Progenitor cell of endocrine pancreas (in vitro differentiated cells): ENCODE results near the gene CPXM1. TPM values are rescaled to one million over a fixed set of nuclear protein-coding genes. Genes with fewer than 3 reads are reported as not detected.

Experiments
- DNase-seq: peaks from one replicate; pipeline ENCODE4 v3.0.0; 2021; ENCODE audit warnings: low spot score; ENCODE audit not compliant: unreplicated experiment
- H3K27ac Mint-ChIP-seq: 2 replicates; pipeline ENCODE4 v1.8.0; 2021; ENCODE audit warnings: mild to moderate bottlenecking, moderate library complexity, mixed read lengths
- H3K27me3 Mint-ChIP-seq: 2 replicates; pipeline ENCODE4 v1.8.0; 2021; ENCODE audit warnings: mixed read lengths
- H3K36me3 Mint-ChIP-seq: 2 replicates; pipeline ENCODE4 v1.8.0; 2022; ENCODE audit warnings: mixed read lengths; ENCODE audit not compliant: insufficient read depth
- H3K4me1 Mint-ChIP-seq: 2 replicates; pipeline ENCODE4 v1.8.0; 2021; ENCODE audit warnings: low read depth, mixed read lengths
- H3K4me3 Mint-ChIP-seq: 2 replicates; pipeline ENCODE4 v1.8.0; 2021; ENCODE audit warnings: low read depth, mild to moderate bottlenecking, moderate library complexity, mixed read lengths
- H3K9me3 Mint-ChIP-seq: 2 replicates; pipeline ENCODE4 v1.8.0; 2021; ENCODE audit warnings: low read depth, mixed read lengths
- total RNA-seq: library from RNA; stranded (reverse); gene quantifications from 2 replicates; pipeline ENCODE4 v1.2.1, GENCODE V29; 2021
- TF ChIP-seq, protein P1 (sequence below): fragments of 200-600 bp; sonication (generic); IDR thresholded peaks from one replicate; pipeline ENCODE4 v1.5.0; 2021; ENCODE audit warnings: antibody characterized with exemption, mild to moderate bottlenecking; ENCODE audit not compliant: unreplicated experiment

Gene CPXM1
- total RNA-seq, 1 donor from 2014 or later: 130 TPM

- Mint-ChIP-seq H3K4me3 (no peak overlapping the region), H3K27ac (no peak overlapping the region), H3K9me3 (no peaks in the 10 kb centered on the region), H3K27me3 (peaks cover 4% of the 10 kb centered on the region), H3K36me3 (peaks cover 10% of the 10 kb centered on the region), H3K4me1 (peaks cover 8% of the 10 kb centered on the region)
- TF ChIP-seq, protein P1, sequence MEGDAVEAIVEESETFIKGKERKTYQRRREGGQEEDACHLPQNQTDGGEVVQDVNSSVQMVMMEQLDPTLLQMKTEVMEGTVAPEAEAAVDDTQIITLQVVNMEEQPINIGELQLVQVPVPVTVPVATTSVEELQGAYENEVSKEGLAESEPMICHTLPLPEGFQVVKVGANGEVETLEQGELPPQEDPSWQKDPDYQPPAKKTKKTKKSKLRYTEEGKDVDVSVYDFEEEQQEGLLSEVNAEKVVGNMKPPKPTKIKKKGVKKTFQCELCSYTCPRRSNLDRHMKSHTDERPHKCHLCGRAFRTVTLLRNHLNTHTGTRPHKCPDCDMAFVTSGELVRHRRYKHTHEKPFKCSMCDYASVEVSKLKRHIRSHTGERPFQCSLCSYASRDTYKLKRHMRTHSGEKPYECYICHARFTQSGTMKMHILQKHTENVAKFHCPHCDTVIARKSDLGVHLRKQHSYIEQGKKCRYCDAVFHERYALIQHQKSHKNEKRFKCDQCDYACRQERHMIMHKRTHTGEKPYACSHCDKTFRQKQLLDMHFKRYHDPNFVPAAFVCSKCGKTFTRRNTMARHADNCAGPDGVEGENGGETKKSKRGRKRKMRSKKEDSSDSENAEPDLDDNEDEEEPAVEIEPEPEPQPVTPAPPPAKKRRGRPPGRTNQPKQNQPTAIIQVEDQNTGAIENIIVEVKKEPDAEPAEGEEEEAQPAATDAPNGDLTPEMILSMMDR: no peak
- no peak for DNase-seq
Measured at GRCh38 chr20:2795451-2795850, 5.0 kb downstream of the CPXM1 start.

DNA sequence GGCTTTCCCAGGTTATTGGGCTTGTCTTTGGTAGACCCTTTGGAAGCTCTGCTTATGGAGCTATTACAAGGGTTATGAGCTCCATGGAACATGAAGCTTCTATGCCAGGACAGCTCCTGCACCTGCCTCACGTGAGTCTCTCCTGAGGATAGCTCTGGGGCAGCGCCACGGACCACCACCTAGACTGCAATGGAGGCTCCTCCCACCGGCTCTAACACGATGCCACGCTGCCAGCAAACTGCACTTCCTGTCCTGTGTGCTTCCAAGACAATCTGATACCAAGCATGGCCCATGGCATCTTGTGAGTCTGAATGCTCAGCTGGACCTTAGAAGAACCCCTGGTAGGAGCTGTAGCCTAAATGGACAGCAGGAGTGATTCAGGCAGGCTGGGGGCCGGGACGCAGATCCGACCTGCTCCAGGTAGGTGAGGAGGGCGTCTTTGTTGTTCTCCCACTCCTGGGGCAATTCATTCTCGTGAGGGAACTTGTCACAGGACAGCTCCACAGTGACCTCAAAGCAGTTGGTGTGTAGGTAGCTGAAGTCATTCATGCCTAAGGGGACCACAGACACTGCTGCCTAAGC is 5.5 kb downstream of the CPXM1 start:
- peaks cover 7% of the 10 kb centered on the region for H3K27me3 Mint-ChIP-seq
- no peaks in the 10 kb centered on the region for H3K9me3 Mint-ChIP-seq
- peaks cover 8% of the 10 kb centered on the region for H3K4me1 Mint-ChIP-seq
- TF ChIP-seq, protein P1: no peak
- no peak overlapping the region for H3K4me3 Mint-ChIP-seq
- H3K36me3 Mint-ChIP-seq: peaks cover 10% of the 10 kb centered on the region
- H3K27ac Mint-ChIP-seq: no peak overlapping the region
- no peak for DNase-seq

DNA sequence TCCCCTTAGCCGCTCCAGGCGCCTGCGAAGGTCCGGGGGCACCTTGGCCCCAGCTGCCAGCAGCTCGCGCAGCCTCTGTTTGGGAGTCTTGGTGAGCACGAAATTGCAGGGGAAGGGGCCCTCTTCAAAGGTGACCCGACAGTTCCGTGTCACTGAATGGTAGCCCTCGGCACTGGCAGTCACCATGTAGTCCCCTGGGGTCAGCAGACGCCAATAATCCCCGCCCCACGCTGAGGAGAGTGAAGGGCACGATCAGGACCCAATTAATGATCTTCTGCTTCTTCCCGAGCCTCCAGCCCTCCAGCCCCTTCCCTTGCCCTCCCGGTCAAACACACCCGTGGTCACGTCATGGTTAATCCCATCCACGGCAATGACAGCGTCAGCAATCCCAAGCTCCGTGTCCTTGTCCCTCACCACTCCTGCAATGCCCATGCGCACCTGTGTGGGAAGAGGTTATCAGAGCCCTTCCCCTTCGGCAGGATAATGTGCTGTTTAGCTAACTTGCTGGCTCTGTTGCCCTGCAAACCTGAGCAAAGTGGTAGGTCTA is 6.2 kb downstream of the CPXM1 start:
- peaks cover 4% of the 10 kb centered on the region for H3K4me1 Mint-ChIP-seq
- peaks cover 10% of the 10 kb centered on the region for H3K36me3 Mint-ChIP-seq
- TF ChIP-seq, protein P1: no peak
- no peaks in the 10 kb centered on the region for H3K9me3 Mint-ChIP-seq
- no peak overlapping the region for H3K4me3 Mint-ChIP-seq
- no peak for DNase-seq
- peaks cover 11% of the 10 kb centered on the region for H3K27me3 Mint-ChIP-seq
- no peak overlapping the region for H3K27ac Mint-ChIP-seq

GRCh38 chr20:2793471-2793870 is 7.0 kb downstream of the CPXM1 start:
- DNase-seq: no peak
- no peak overlapping the region for H3K27ac Mint-ChIP-seq
- H3K36me3 Mint-ChIP-seq: peaks cover 10% of the 10 kb centered on the region
- H3K4me1 Mint-ChIP-seq: no peaks in the 10 kb centered on the region
- peaks cover 19% of the 10 kb centered on the region for H3K27me3 Mint-ChIP-seq
- H3K4me3 Mint-ChIP-seq: no peak overlapping the region
- no peaks in the 10 kb centered on the region for H3K9me3 Mint-ChIP-seq
- TF ChIP-seq, protein P1: no peak

DNA sequence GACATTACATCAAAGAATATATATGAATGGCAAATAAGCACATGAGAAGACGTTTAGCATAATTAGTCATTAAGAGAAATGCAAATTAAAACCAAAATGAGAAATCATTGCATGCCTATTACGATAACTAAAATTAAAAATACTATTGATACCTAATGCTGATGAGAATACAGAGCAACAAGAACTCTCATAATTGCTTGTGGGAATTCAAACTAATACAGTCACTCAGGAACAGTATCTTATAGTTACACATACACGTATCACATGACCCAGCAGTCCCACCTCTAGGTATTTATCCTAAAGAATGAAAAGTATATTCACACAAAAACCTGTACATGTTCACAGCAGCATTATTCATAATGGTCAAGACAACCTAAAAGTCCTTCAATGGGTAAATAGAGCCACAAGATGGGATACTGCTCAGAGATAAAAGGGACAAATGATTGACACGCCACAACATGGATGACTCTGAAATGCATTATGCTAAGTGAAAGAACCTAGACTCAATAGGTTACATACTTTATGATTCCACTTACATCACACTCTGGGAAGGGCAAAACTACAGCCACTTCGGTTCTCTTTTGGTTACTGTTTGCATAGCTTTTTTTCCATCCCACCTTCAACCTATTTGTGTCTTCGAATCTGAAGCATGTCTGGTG is 16.4 kb downstream of the CPXM1 start:
- Mint-ChIP-seq H3K27me3 (peaks cover 41% of the 10 kb centered on the region), H3K27ac (no peak overlapping the region), H3K9me3 (peaks cover 3% of the 10 kb centered on the region), H3K4me3 (no peak overlapping the region), H3K36me3 (no peaks in the 10 kb centered on the region), H3K4me1 (no peaks in the 10 kb centered on the region)
- TF ChIP-seq, protein P1: no peak
- no peak for DNase-seq
